Neural cell (in vitro differentiated cells): Measurements from ENCODE around the gene SNX33.

Experiments used
- CTCF ChIP-seq: fragments of 450-650 bp; IDR thresholded peaks from 2 replicates; pipeline ENCODE4 v1.5.1; 2014; ENCODE audit warnings: antibody characterized with exemption, mild to moderate bottlenecking, moderate library complexity; ENCODE audit not compliant: poor library complexity, severe bottlenecking
- POLR2AphosphoS5 ChIP-seq: IDR thresholded peaks from 2 replicates; pipeline ENCODE4 v1.6.1; 2012
- REST ChIP-seq: IDR thresholded peaks from 2 replicates; pipeline ENCODE4 v1.6.1; 2012; ENCODE audit warnings: borderline replicate concordance

GRCh38 chr15:75675579-75676404, 28.1 kb downstream of the SNX33 start:
- TF ChIP-seq POLR2AphosphoS5: no peak
- no peak for TF ChIP-seq REST
- TF ChIP-seq CTCF: no peak
